SU-DHL-6 (cell line): ENCODE data around the gene MGMT.

Experiments
- H2AFZ ChIP-seq: fragments of 200-600 bp; sonication (generic); 2 replicates; pipeline ENCODE4 v1.6.1; 2014; ENCODE audit warnings: low read depth, mild to moderate bottlenecking, moderate library complexity, mixed read lengths, antibody characterized with exemption, low read length; ENCODE audit not compliant: severe bottlenecking
- H3F3A ChIP-seq: fragments of 200-600 bp; shearing (Covaris generic); 2 replicates; pipeline ENCODE4 v1.6.0; 2016; ENCODE audit warnings: antibody characterized with exemption, mild to moderate bottlenecking; ENCODE audit not compliant: insufficient read depth
- H3K27ac ChIP-seq: fragments of 200-600 bp; sonication (generic); 2 replicates; pipeline ENCODE4 v1.5.1; 2016; ENCODE audit warnings: low read depth, mild to moderate bottlenecking, low read length, moderate library complexity, mixed read lengths
- H3K27me3 ChIP-seq: fragments of 200-600 bp; sonication (generic), shearing (Covaris generic); 2 replicates; pipeline ENCODE4 v1.6.0; 2014; ENCODE audit warnings: mild to moderate bottlenecking, low read length
- H3K36me3 ChIP-seq: fragments of 200-600 bp; sonication (generic); 2 replicates; pipeline ENCODE4 v1.6.1; 2014; ENCODE audit warnings: mild to moderate bottlenecking, low read length, mixed read lengths
- H3K4me2 ChIP-seq: fragments of 300-600, 200-600 bp; shearing (Covaris generic), sonication (generic); 2 replicates; pipeline ENCODE4 v1.6.0; 2014; ENCODE audit warnings: low read length, low read depth, mild to moderate bottlenecking; ENCODE audit not compliant: poor library complexity, severe bottlenecking
- H3K4me3 ChIP-seq: fragments of 200-600 bp; sonication (generic); 2 replicates; pipeline ENCODE4 v1.5.1; 2014; ENCODE audit warnings: antibody characterized with exemption, low read length, mild to moderate bottlenecking, mixed read lengths; ENCODE audit not compliant: insufficient read depth, poor library complexity, severe bottlenecking
- H3K79me2 ChIP-seq: fragments of 200-600 bp; sonication (generic); 2 replicates; pipeline ENCODE4 v1.6.1; 2014; ENCODE audit warnings: mild to moderate bottlenecking, low read length, moderate library complexity; ENCODE audit not compliant: insufficient read depth
- H3K9ac ChIP-seq: fragments of 200-600 bp; sonication (generic); 2 replicates; pipeline ENCODE4 v1.7.0; 2014; ENCODE audit warnings: mild to moderate bottlenecking, low read length
- H3K9me2 ChIP-seq: fragments of 200-600 bp; sonication (generic); replicated peaks from 2 replicates; pipeline ENCODE4 v1.6.1; 2014; ENCODE audit warnings: low read length; ENCODE audit not compliant: insufficient read depth
- H3K9me3 ChIP-seq: fragments of 200-600 bp; sonication (generic); 2 replicates; pipeline ENCODE4 v1.6.1; 2014; ENCODE audit warnings: low read length, mixed read lengths; ENCODE audit not compliant: insufficient read depth
- H4K20me1 ChIP-seq: fragments of 200-600 bp; sonication (generic); 2 replicates; pipeline ENCODE4 v1.6.1; 2014; ENCODE audit warnings: low read depth, mild to moderate bottlenecking, antibody characterized with exemption, low read length, moderate library complexity, mixed read lengths
- EZH2phosphoT487 ChIP-seq: fragments of 200-600 bp; sonication (generic), shearing (Covaris generic); conservative IDR thresholded peaks from 2 replicates; pipeline ENCODE4 v1.6.1; 2018; ENCODE audit warnings: mild to moderate bottlenecking, antibody characterized with exemption, low read length, moderate library complexity, mixed read lengths
- TF ChIP-seq, protein P1 (sequence below): fragments of 200-600 bp; sonication (generic); IDR thresholded peaks from one replicate; pipeline ENCODE4 v1.5.1; 2017; ENCODE audit warnings: antibody characterized with exemption, mild to moderate bottlenecking, low read length, moderate library complexity; ENCODE audit not compliant: insufficient read depth, poor library complexity, severe bottlenecking

MGMT gene

DNA sequence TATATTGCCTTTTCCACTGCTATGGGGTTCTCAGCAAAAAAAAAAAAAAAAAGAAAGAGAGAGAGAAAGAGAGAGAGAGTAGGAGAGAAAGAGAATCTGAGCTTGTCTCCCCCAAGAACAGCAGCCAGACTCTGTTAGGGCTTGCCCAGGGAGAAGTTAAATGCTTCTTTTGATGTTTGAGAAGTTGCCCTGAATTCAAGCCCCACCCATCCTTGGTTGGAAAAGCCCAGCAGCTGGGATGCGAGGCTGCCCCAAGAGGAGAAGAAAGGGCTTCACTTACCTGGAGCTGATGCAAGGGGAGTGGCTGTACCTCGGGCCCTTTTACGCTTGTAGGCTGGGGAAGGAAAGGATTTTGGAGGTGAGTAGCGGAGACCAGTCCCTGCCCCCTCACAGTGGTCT is 20.9 kb upstream of the MGMT start:
- Histone ChIP-seq H3K27me3 (no peaks in the 10 kb centered on the region), H3K9me2 (no peaks in the 10 kb centered on the region), H4K20me1 (no peaks in the 10 kb centered on the region), H3F3A (no peaks in the 10 kb centered on the region), H3K9ac (no peak overlapping the region), H2AFZ (no peak overlapping the region), H3K36me3 (no peaks in the 10 kb centered on the region), H3K9me3 (no peaks in the 10 kb centered on the region), H3K27ac (no peak overlapping the region), H3K4me3 (no peak overlapping the region), H3K4me2 (no peak overlapping the region), H3K79me2 (no peaks in the 10 kb centered on the region)
- TF ChIP-seq, protein P1, sequence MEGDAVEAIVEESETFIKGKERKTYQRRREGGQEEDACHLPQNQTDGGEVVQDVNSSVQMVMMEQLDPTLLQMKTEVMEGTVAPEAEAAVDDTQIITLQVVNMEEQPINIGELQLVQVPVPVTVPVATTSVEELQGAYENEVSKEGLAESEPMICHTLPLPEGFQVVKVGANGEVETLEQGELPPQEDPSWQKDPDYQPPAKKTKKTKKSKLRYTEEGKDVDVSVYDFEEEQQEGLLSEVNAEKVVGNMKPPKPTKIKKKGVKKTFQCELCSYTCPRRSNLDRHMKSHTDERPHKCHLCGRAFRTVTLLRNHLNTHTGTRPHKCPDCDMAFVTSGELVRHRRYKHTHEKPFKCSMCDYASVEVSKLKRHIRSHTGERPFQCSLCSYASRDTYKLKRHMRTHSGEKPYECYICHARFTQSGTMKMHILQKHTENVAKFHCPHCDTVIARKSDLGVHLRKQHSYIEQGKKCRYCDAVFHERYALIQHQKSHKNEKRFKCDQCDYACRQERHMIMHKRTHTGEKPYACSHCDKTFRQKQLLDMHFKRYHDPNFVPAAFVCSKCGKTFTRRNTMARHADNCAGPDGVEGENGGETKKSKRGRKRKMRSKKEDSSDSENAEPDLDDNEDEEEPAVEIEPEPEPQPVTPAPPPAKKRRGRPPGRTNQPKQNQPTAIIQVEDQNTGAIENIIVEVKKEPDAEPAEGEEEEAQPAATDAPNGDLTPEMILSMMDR = no peak
- TF ChIP-seq EZH2phosphoT487 = no peak

DNA sequence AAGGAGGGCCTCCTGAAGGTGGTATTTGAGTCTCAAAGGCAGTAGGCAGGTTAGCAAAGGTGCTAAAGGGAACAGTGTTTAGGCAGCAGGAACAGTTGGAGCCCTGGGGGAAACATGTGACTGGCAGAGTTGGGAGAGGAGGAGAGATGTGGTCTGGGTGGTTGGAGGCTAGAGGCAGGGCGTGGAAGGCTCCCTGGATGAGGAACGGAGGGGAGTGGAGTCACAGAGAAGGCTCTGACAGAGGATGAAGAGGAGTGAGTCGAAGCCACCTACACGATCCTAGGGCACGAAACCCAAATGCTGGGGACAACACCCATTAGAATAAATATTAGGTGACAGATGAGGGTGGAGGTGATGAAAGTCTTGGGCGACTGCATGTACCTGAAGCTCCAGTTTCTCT is 19.6 kb upstream of the MGMT start:
- no peak overlapping the region for H3K9ac ChIP-seq
- no peaks in the 10 kb centered on the region for H3K27me3 ChIP-seq
- no peak overlapping the region for H2AFZ ChIP-seq
- no peaks in the 10 kb centered on the region for H3K9me2 ChIP-seq
- no peaks in the 10 kb centered on the region for H4K20me1 ChIP-seq
- H3K27ac ChIP-seq = no peak overlapping the region
- no peaks in the 10 kb centered on the region for H3K79me2 ChIP-seq
- no peak overlapping the region for H3K4me3 ChIP-seq
- TF ChIP-seq, protein P1 = no peak
- no peak for TF ChIP-seq EZH2phosphoT487
- no peak overlapping the region for H3K4me2 ChIP-seq
- no peaks in the 10 kb centered on the region for H3F3A ChIP-seq
- no peaks in the 10 kb centered on the region for H3K9me3 ChIP-seq
- no peaks in the 10 kb centered on the region for H3K36me3 ChIP-seq

DNA sequence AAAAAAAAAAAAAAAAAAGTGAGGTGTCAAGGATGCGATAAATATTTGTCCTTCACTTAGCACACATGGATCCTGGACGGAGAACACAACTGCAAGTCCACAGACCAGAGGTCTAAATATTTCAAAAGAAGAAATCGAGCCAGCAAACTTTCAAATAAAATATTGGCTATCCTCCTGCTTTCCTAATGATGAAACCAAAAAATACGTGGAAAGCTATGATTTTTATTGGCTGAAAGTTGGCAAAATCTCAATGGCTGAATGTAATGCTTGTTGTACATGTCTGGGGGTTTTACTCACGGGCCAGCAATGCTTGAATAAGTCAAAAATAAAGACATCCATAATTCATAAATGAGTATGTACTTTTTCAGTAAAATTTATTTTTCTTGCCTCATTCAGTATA is 19.0 kb upstream of the MGMT start:
- no peaks in the 10 kb centered on the region for H3K79me2 ChIP-seq
- no peaks in the 10 kb centered on the region for H4K20me1 ChIP-seq
- no peak overlapping the region for H3K27ac ChIP-seq
- no peak overlapping the region for H3K9ac ChIP-seq
- H3F3A ChIP-seq = no peaks in the 10 kb centered on the region
- TF ChIP-seq, protein P1 = no peak
- TF ChIP-seq EZH2phosphoT487 = no peak
- no peaks in the 10 kb centered on the region for H3K9me3 ChIP-seq
- H3K4me3 ChIP-seq = no peak overlapping the region
- no peaks in the 10 kb centered on the region for H3K9me2 ChIP-seq
- no peaks in the 10 kb centered on the region for H3K36me3 ChIP-seq
- no peaks in the 10 kb centered on the region for H3K27me3 ChIP-seq
- no peak overlapping the region for H3K4me2 ChIP-seq
- H2AFZ ChIP-seq = no peak overlapping the region

DNA sequence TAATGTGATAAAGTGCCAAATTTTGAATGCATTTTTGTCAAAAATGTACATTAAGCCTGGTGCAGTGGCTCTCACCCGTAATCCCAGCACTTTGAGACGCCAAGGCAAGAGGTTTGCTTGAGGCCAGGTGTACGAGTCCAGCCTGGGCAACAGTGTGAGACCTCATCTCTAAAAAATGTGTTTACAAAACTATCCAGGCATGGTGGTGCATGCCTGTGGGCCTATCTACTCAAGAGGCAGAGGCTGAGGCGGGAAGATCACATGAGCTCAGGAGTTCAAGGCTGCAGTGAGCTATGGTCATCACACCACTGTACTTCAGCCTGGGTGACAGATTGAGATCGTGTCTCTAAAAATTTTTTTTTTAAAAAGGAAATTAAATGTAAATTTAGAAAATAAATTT is 18.5 kb upstream of the MGMT start:
- TF ChIP-seq EZH2phosphoT487 = no peak
- TF ChIP-seq, protein P1 = no peak
- Histone ChIP-seq H3K9me3 (no peaks in the 10 kb centered on the region), H3K4me2 (no peak overlapping the region), H3F3A (no peaks in the 10 kb centered on the region), H3K9me2 (no peaks in the 10 kb centered on the region), H3K4me3 (no peak overlapping the region), H2AFZ (no peak overlapping the region), H4K20me1 (no peaks in the 10 kb centered on the region), H3K27ac (no peak overlapping the region), H3K36me3 (no peaks in the 10 kb centered on the region), H3K79me2 (no peaks in the 10 kb centered on the region), H3K27me3 (no peaks in the 10 kb centered on the region), H3K9ac (no peak overlapping the region)
